ENCODE results near the gene PTGDS. TPM values are rescaled to one million over a fixed set of nuclear protein-coding genes. Genes with fewer than 3 reads are reported as not detected.

The PTGDS gene
- total RNA-seq, 1 donor = 32.8 TPM

DNA sequence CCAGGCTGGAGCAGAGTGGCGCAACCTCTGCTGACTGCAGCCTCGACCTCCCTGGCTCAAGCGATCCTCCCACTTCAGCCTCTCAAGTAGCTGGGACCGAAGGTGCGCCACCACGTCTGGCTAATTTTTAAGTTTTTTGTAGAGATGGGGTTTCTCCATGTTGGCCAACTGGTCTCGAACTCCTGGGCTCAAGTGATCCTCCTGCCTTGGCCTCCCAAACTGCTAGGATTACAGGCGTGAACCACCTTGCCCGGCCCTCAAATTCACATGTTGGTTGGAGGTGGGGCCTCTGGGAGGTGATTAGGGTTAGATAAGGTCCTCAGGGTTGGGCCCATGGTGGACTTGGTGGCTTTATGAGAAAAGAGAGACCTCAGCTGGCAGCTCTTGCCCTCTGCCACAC lies 15.1 kb upstream of the PTGDS start:
- no peak overlapping the region for H3K4me3 ChIP-seq (ENCODE audit: low read depth, low read length)
- DNase-seq (ENCODE audit: low read depth) = no peak
- TF ChIP-seq, protein P1, sequence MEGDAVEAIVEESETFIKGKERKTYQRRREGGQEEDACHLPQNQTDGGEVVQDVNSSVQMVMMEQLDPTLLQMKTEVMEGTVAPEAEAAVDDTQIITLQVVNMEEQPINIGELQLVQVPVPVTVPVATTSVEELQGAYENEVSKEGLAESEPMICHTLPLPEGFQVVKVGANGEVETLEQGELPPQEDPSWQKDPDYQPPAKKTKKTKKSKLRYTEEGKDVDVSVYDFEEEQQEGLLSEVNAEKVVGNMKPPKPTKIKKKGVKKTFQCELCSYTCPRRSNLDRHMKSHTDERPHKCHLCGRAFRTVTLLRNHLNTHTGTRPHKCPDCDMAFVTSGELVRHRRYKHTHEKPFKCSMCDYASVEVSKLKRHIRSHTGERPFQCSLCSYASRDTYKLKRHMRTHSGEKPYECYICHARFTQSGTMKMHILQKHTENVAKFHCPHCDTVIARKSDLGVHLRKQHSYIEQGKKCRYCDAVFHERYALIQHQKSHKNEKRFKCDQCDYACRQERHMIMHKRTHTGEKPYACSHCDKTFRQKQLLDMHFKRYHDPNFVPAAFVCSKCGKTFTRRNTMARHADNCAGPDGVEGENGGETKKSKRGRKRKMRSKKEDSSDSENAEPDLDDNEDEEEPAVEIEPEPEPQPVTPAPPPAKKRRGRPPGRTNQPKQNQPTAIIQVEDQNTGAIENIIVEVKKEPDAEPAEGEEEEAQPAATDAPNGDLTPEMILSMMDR (IDR thresholded peaks at IDR 0.05; ENCODE audit: insufficient read depth, low read length) = no peak

DNA sequence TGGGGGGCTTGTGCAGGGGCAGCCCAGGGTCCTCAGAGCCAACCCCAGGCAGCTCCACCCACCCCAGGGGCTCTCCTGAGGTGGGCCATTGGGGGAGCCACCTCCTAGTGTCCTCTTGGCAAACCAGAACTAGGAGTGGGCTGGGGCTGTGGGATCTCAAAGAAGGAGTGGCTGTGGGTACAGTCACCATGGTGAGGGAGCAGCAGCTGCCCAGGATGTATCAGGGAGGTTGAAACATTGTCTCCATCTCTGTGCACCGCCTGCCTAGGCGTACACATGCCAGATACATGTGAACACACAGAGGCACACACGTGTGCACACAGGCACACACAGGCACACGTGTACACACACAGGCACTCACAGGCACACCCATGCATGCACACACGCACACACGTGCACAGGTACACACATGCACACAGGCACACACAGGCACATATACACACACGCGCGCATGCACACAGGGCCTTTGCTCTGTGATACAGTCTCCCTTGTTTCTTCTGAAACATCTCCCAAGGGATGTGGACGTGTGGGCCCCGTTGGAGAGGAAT lies 14.5 kb upstream of the PTGDS start:
- no peak for DNase-seq (ENCODE audit: low read depth)
- H3K4me3 ChIP-seq (ENCODE audit: low read depth, low read length) = no peak overlapping the region
- TF ChIP-seq, protein P1 (IDR thresholded peaks at IDR 0.05; ENCODE audit: insufficient read depth, low read length) = no peak

DNA sequence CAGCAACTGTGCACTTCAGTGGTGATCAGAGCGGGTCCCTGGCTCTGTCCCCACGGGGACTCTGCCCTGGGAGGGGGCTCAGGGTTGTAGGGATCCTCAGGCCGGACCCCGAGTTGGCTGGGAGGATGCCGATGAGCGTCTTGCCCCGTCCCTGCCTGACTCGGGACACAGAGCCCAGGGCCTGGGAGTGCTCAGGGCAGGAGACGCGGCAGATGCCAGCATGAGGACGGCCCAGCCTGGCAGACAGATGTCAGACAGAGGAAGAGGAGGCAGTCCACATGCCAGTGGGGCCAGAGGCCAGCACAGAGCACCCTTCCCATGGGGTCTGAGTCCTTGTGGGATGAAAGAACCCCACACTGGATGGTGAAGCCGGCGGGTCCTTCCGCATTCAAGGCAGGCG lies 14.0 kb upstream of the PTGDS start:
- no peak for DNase-seq (ENCODE audit: low read depth)
- TF ChIP-seq, protein P1 (IDR thresholded peaks at IDR 0.05; ENCODE audit: insufficient read depth, low read length) = no peak
- H3K4me3 ChIP-seq (ENCODE audit: low read depth, low read length) = no peak overlapping the region

DNA sequence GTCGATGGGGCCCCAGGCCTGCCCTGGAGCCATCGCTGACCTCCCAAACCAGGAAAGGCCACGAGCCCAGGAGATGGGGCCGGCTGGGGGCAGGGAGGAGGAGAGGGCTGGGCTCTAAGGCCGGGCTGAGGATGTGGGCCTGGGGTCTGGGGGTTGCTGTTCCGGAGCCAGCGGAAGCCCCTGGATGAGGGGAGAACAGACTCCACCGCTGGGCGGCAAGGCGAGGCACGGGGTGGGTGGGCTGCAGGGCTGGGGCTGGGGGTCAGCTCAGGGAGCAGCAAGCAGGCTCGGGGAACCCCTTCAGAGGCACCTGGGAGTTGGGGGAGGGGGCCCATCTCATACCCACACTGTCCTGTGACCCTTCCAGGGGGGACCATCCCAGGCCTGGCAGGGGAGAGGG lies 13.6 kb upstream of the PTGDS start:
- no peak for DNase-seq (ENCODE audit: low read depth)
- TF ChIP-seq, protein P1 (IDR thresholded peaks at IDR 0.05; ENCODE audit: insufficient read depth, low read length) = no peak
- H3K4me3 ChIP-seq (ENCODE audit: low read depth, low read length) = no peak overlapping the region

DNA sequence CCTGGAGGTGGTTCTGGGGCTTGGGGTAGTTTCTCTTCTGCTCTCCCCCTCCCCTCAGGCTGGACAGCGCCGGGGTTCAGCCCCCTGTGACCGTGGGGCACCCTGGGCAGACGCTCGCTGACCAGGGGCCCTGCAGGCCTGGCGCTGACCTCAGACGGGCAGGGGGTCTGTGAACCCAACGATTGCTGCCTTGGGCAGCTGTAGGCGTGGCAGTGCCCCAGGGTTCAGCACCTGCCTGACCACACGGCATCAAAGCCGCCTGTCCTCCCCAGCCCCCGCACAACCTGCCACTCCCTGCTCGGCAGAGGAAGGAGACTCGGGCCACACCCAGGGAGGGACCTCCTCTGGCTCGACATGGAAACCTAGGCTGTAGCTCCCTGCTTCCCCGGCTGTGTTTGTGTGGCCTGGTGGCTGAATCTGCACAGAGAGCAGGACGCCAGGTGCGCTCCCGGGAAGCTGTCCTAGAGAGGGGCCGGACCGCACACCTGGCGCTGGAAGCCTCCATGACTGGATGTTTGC lies 13.1 kb upstream of the PTGDS start:
- H3K4me3 ChIP-seq (ENCODE audit: low read depth, low read length) = no peak overlapping the region
- DNase-seq (ENCODE audit: low read depth) = no peak
- TF ChIP-seq, protein P1 (IDR thresholded peaks at IDR 0.05; ENCODE audit: insufficient read depth, low read length) = no peak

DNA sequence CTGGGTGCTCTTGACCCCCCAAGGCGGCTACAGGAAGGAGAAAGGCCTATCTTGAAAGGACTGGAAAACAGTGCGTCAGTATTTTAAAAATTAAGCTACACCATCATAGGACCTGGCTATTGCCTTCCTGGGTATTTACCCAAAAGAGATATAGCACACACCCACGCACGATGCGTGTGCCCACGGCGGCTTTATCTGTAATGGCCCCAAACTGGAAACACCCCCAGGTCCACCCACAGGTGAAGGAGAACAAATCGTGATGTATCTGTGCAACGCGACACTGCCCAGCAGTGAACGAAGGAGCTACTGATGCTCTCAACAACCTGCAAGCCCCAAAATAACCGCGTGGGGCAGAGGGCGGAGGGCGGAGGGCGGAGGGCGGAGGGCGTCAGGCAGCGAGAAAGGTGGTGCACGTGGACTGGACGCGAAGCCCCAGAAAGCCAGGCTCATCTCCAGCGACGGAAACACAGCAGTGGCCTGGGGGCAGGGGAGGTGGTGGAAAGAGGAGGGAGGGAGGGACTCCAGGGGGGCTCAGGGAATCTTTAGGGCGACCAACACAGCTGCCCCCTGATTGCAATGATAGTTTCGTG lies 12.4 kb upstream of the PTGDS start:
- no peak for DNase-seq (ENCODE audit: low read depth)
- TF ChIP-seq, protein P1 (IDR thresholded peaks at IDR 0.05; ENCODE audit: insufficient read depth, low read length) = no peak
- no peak overlapping the region for H3K4me3 ChIP-seq (ENCODE audit: low read depth, low read length)
